ENCODE data around the gene RECQL5. TPM values are rescaled to one million over a fixed set of nuclear protein-coding genes. Genes with fewer than 3 reads are reported as not detected.

The RECQL5 gene
- total RNA-seq, 2 donors from 2014 or later: 54.3 TPM

DNA sequence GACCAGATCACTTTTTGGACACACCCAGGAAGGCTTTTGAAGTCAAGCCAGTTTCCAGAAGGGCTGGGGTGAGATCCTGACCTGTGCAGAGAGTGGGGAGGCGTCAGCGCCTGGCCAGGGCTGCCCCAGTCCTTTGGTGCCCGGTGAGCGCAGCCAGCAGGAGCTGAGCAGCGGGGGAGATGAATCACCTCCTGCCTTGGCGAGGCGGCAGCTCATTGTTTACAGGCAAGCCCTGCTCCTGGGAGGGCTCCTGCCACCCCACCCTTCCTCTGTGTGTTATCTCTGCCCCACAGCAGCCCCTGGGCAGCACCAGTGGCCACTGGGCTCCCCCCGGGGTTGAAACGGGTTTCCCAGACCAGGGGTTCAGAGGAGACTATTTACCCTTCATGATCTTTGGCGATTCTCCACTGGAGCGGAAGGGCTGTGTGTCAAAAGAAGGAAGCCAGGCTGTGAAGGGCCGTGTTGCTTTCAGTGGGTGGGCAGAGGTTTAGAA, 40.2 kb upstream of the RECQL5 start:
- Mint-ChIP-seq H3K36me3 (ENCODE audit: low read depth) (peaks cover 41% of the 10 kb centered on the region), H3K27ac (peak overlapping the region; percentile 26), H3K9me3 (no peaks in the 10 kb centered on the region), H3K4me1 (no peaks in the 10 kb centered on the region), H3K27me3 (ENCODE audit: insufficient read depth) (no peaks in the 10 kb centered on the region), H3K4me3 (no peak overlapping the region)
- no peaks in the 10 kb centered on the region for H3K9me3 ChIP-seq (ENCODE audit: control insufficient read depth, low read length)
- WGBS, 2 experiments (ENCODE audit: insufficient coverage in 1 of 2, insufficient read length in 1 of 2): 94 to 97% methylated on average over 8 to 12 of the region's 12 CpGs
- no peaks in the 10 kb centered on the region for H3K27me3 ChIP-seq (ENCODE audit: control insufficient read depth, insufficient read depth, low read length, poor library complexity, severe bottlenecking)
- no peak overlapping the region for H3K9ac ChIP-seq (ENCODE audit: extremely low read depth, low read length, poor library complexity, severe bottlenecking)
- DNase-seq: peak; percentile 40
- peaks cover 48% of the 10 kb centered on the region for H3K36me3 ChIP-seq (ENCODE audit: control insufficient read depth, insufficient read depth, low read length)
- no peaks in the 10 kb centered on the region for H3K4me1 ChIP-seq (ENCODE audit: control insufficient read depth, insufficient read depth, low read length)
- no peak overlapping the region for H3K27ac ChIP-seq (ENCODE audit: low read depth, low read length)
- TF ChIP-seq CTCF (conservative IDR thresholded peaks at IDR 0.05): no peak
- no peak overlapping the region for H3K4me3 ChIP-seq (ENCODE audit: low read length)

- Mint-ChIP-seq H3K9me3 (no peaks in the 10 kb centered on the region), H3K27me3 (ENCODE audit: insufficient read depth) (no peaks in the 10 kb centered on the region), H3K27ac (no peak overlapping the region), H3K4me3 (no peak overlapping the region), H3K4me1 (no peaks in the 10 kb centered on the region), H3K36me3 (ENCODE audit: low read depth) (peaks cover 50% of the 10 kb centered on the region)
- Histone ChIP-seq H3K4me3 (ENCODE audit: low read length) (no peak overlapping the region), H3K27me3 (ENCODE audit: control insufficient read depth, insufficient read depth, low read length, poor library complexity, severe bottlenecking) (no peaks in the 10 kb centered on the region), H3K36me3 (ENCODE audit: control insufficient read depth, insufficient read depth, low read length) (peaks cover 57% of the 10 kb centered on the region), H3K27ac (ENCODE audit: low read depth, low read length) (no peak overlapping the region), H3K9ac (ENCODE audit: extremely low read depth, low read length, poor library complexity, severe bottlenecking) (no peak overlapping the region), H3K4me1 (ENCODE audit: control insufficient read depth, insufficient read depth, low read length) (no peaks in the 10 kb centered on the region), H3K9me3 (ENCODE audit: control insufficient read depth, low read length) (no peaks in the 10 kb centered on the region)
- no peak for DNase-seq
- WGBS, 2 experiments (ENCODE audit: insufficient coverage in 1 of 2, insufficient read length in 1 of 2): 92 to 96% methylated on average over 9 to 20 of the region's 20 CpGs
- peak; percentile 21 for TF ChIP-seq CTCF (conservative IDR thresholded peaks at IDR 0.05)
Observed at GRCh38 chr17:75706042-75706728, 39.2 kb upstream of the RECQL5 start.

- TF ChIP-seq CTCF (conservative IDR thresholded peaks at IDR 0.05): no peak
- Histone ChIP-seq H3K27ac (ENCODE audit: low read depth, low read length) (no peak overlapping the region), H3K27me3 (ENCODE audit: control insufficient read depth, insufficient read depth, low read length, poor library complexity, severe bottlenecking) (no peaks in the 10 kb centered on the region), H3K4me1 (ENCODE audit: control insufficient read depth, insufficient read depth, low read length) (no peaks in the 10 kb centered on the region), H3K4me3 (ENCODE audit: low read length) (no peak overlapping the region), H3K9me3 (ENCODE audit: control insufficient read depth, low read length) (no peaks in the 10 kb centered on the region), H3K9ac (ENCODE audit: extremely low read depth, low read length, poor library complexity, severe bottlenecking) (no peak overlapping the region), H3K36me3 (ENCODE audit: control insufficient read depth, insufficient read depth, low read length) (peaks cover 67% of the 10 kb centered on the region)
- no peaks in the 10 kb centered on the region for H3K27me3 Mint-ChIP-seq (ENCODE audit: insufficient read depth)
- no peaks in the 10 kb centered on the region for H3K4me1 Mint-ChIP-seq
- H3K4me3 Mint-ChIP-seq: no peak overlapping the region
- peaks cover 60% of the 10 kb centered on the region for H3K36me3 Mint-ChIP-seq (ENCODE audit: low read depth)
- 94 to 95% methylated on average over 13 to 26 of the region's 27 CpGs for WGBS, 2 experiments (ENCODE audit: insufficient coverage in 1 of 2, insufficient read length in 1 of 2)
- H3K9me3 Mint-ChIP-seq: no peaks in the 10 kb centered on the region
- no peak overlapping the region for H3K27ac Mint-ChIP-seq
- no peak for DNase-seq
Observed at GRCh38 chr17:75704963-75705875, 38.3 kb upstream of the RECQL5 start.
